Fibroblast of gingiva (primary cell): ENCODE results near the gene TGM1.

Experiments used
- DNase-seq: peaks from one replicate; pipeline ENCODE4 v3.0.0-alpha.2; 2011; ENCODE audit warnings: low read depth

Gene TGM1

GRCh38 chr14:24262821-24263733, at the start of gene TGM1:
TSS of gene TGM1 (minus strand) at chr14:24263177. CDS start at chr14:24262352, 825 bp downstream.
- no peak for DNase-seq

- DNase-seq, result peak; percentile 81
Observed at GRCh38 chr14:24311837-24312615, 49.0 kb upstream of the TGM1 start.

DNA sequence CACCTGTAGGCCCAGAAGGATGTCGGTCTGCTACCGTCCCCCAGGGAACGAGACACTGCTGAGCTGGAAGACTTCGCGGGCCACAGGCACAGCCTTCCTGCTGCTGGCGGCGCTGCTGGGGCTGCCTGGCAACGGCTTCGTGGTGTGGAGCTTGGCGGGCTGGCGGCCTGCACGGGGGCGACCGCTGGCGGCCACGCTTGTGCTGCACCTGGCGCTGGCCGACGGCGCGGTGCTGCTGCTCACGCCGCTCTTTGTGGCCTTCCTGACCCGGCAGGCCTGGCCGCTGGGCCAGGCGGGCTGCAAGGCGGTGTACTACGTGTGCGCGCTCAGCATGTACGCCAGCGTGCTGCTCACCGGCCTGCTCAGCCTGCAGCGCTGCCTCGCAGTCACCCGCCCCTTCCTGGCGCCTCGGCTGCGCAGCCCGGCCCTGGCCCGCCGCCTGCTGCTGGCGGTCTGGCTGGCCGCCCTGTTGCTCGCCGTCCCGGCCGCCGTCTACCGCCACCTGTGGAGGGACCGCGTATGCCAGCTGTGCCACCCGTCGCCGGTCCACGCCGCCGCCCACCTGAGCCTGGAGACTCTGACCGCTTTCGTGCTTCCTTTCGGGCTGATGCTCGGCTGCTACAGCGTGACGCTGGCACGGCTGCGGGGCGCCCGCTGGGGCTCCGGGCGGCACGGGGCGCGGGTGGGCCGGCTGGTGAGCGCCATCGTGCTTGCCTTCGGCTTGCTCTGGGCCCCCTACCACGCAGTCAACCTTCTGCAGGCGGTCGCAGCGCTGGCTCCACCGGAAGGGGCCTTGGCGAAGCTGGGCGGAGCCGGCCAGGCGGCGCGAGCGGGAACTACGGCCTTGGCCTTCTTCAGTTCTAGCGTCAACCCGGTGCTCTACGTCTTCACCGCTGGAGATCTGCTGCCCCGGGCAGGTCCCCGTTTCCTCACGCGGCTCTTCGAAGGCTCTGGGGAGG, 47.9 kb upstream of the TGM1 start, which contains the start of gene LTB4R:
TSS of gene LTB4R (plus strand) at position 857 of the 959 bp plus-strand sequence. CDS start 4,150 bp downstream, outside the sequence.
- DNase-seq, result peak; percentile 69

GRCh38 chr14:24310265-24310645, 47.3 kb upstream of the TGM1 start:
- DNase-seq, result no peak

GRCh38 chr14:24309538-24310264, 46.7 kb upstream of the TGM1 start, which contains the start of gene LTB4R2:
TSS of gene LTB4R2 (plus strand) at chr14:24310140. CDS start at chr14:24310665, 525 bp downstream.
- no peak for DNase-seq

DNA sequence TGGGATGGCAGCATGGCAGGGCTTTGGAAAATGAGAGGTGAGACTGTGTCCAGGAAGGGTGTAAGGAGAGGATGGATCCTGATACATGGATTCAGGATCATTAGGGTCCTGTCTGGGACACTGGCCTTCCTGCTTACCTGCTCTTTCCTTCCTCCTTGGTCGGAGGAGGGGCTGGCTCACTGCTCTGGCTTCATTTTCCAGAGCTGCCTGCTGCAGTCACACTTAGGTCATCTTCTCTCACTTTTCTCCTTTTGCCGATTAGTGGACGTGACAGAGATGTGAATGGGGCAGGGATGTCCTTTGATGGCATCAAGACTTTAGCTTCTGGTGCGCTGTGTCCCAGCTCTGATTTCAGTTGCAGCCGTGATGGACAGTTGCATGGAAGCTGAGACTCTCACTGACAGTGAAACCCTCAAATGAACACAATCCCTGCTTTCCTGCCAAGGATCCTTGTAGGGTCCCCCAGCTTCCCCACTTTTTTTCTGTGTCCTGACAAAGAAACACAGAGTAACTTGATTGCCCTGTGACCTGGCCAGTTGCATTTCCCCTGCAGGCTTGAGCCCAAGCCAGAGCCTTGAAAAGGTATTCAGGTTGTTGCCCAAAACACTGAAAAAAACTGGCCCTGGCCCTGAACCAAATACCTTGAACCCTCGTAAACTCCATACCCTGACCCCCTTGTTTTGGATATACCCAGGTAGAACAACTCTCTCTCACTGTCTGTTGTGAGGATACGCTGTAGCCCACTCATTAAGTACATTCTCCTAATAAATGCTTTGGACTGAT, 45.6 kb upstream of the TGM1 start:
- no peak for DNase-seq

GRCh38 chr14:24307575-24308341, 44.8 kb upstream of the TGM1 start, which contains the start of gene CIDEB:
TSS of gene CIDEB (minus strand) at chr14:24307977. CDS start at chr14:24307858, 119 bp downstream.
- peak; percentile 34 for DNase-seq

GRCh38 chr14:24307156-24307574, 44.2 kb upstream of the TGM1 start:
- no peak for DNase-seq

GRCh38 chr14:24304019-24304387, 41.0 kb upstream of the TGM1 start:
- DNase-seq, result no peak

- DNase-seq, result no peak
Observed at GRCh38 chr14:24300326-24300980, 37.5 kb upstream of the TGM1 start.

- DNase-seq, result peak; percentile 80
Observed at GRCh38 chr14:24299255-24300191, 36.5 kb upstream of the TGM1 start, which contains the start of the genes DHRS1 and NOP9. TSS of gene DHRS1 (minus strand) at chr14:24299780. CDS start at chr14:24299106, 674 bp downstream. TSS of gene NOP9 (plus strand) at chr14:24299850. CDS start at chr14:24299955, 105 bp downstream.

DNA sequence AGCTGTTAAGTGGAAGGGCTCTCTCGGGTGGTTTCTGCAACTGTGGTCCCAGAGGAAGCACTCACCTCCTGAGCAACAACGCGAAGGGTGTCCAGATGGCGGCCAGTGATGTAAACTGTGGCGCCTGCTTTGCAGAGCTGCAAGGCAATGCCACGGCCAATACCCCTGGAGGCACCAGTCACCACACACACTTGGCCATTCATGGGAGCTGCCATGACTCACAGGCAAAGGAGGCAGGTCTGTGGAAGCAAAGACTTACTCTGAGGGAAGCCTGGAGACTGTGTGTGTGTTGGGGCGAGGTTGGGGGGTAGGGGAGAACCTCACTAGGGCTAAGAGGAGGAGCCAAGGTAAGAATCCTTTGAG, 35.9 kb upstream of the TGM1 start:
- peak; percentile 69 for DNase-seq

- no peak for DNase-seq
Observed at GRCh38 chr14:24297190-24297964, 34.4 kb upstream of the TGM1 start.

- peak; percentile 81 for DNase-seq
Observed at GRCh38 chr14:24296341-24297157, 33.6 kb upstream of the TGM1 start.

GRCh38 chr14:24293525-24293924, 30.5 kb upstream of the TGM1 start:
- no peak for DNase-seq
